NK-92 (cell line): Measurements from ENCODE around the gene RAB14.
"Not testable (repeated sequence)": the region's sequence is repeated elsewhere in the genome, so short reads cannot be mapped to it uniquely, and the experiment has no call there.

Experiments used
- DNase-seq: peaks from one replicate; lab custom pipeline; 2025; ENCODE audit not compliant: unreplicated experiment; lab: John Stamatoyannopoulos, UW

The RAB14 gene

DNA sequence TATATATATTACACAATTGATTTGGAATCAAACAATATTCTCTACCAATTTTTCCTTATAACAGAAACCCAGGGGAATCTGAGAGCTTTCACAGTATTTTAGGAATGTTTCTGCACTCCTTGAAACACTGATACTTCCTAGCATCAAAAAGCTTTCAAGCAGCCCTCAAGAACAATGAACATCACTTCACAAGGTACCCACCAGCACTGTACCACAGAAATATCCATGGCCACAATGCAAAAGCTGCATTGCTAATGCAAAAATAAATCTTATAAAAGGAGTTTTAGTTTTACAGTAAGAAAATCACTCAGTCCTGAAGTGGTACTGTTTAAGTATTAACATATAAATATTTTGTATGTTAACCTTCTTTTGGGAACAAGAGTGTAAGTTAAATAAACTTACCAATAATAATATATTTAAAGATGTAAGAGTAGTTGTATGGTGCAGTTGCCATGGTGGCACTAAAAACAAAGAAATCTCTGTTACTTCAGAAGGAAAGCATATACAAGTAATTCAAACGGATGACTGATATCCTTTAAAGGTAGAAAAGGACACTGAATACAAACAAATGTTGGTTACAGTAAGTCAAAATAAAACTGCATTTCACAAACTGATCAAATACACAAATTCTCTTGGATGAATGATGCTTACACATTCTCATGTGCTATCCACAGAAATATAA is 8.6 kb downstream of the RAB14 start:
- no peak for DNase-seq

DNA sequence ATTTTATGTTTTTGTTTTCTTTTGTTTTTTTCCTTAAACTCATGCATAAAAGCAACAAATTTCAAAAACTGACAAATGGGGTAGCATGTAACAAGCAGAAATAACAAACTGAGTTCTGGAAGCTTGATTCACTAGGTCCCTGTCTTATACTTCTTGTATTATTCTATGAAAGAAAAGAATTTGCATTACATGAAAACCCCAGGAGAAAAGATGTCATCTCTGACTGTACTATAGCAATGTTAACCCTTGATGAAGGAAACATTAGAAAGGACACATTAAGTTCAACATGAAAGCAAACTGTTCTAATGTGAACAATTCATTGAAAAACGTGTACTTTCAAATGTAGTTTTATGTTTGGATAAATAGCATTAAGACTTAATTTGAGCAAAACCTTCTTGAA is 9.2 kb downstream of the RAB14 start:
- no peak for DNase-seq

DNA sequence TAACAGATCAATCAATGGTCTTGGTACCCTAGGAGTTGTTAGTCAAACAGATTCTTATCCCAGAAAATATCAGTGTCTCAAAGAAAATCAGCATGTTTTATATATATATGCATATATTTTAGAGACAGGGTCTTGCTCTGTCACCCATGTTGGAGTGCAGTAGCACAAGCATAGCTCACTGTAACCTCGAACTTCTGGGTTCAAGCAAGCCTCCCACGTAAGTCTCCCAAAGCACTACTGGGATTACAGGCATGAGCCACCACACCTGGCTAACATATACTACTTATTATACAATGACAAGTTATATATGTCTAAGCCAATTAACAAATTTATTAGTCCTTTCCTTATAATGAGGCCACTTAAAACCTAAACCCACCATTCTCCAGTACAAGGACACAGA is 10.4 kb downstream of the RAB14 start:
- no peak for DNase-seq

DNA sequence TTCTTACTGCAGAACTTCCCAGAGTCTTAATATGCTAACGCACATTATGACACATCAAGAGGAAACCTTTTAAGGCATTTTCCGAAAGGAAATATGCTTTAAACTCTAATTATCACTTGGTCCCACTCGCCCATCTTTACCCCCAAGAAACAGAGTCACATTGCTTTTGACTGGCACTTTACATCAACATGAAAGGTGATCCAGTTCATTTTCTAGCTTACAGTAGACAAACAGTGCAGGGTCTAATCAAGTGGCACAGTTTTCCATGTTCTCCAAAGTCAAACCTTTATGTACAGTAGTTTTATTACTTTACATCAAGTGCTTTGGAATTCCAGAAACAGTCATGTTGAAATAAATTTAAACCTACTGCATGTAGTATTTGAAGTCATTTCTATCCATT is 12.0 kb downstream of the RAB14 start:
- no peak for DNase-seq

DNA sequence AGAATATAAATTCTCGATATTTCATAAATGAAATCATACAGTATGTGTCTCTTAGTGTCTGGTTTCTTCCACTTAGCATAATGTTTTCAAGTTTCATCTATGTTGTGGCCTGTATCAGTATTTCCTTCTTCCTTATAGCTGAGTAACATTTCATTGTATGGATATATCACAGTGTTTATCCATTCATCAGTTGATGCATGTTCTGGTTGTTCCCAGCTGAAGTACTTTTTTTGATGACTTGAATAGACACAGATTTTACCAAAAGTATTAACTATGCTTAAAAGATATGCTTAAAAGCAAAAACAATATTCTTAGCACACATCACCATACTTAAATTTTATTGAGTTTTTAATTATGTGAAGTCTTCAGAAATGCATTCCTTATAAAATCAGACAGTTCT is 12.7 kb downstream of the RAB14 start:
- DNase-seq: no peak

DNA sequence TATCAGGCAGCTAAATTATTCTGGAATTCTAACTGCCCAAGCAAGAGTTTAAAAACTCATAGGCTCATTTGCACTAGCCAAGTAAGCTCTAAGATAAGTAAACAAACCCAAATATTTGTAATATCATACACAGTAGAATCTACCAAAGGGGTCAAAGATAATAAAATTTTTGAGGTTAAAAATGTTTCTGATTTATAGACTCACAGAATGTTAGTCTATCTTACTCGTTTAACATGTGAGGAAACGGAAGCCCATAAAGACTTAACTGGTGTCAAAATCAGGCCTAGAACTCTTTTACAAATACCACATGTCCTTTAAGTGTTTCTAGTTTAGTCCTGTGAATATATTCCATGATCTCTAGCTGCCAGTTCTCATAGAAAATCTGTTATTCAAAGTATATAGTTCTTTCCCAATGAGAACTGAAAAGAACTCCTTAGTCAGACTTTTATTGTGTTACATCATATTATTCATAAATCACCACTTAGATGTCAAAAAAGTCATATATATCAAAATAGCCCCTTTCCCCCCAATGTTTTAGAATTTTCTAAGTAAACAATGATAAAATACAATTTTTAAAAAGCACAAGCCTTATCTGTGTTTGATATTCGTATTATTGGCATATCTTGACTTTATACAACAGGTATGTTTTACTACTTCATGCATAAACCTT is 13.9 kb downstream of the RAB14 start:
- no peak for DNase-seq

DNA sequence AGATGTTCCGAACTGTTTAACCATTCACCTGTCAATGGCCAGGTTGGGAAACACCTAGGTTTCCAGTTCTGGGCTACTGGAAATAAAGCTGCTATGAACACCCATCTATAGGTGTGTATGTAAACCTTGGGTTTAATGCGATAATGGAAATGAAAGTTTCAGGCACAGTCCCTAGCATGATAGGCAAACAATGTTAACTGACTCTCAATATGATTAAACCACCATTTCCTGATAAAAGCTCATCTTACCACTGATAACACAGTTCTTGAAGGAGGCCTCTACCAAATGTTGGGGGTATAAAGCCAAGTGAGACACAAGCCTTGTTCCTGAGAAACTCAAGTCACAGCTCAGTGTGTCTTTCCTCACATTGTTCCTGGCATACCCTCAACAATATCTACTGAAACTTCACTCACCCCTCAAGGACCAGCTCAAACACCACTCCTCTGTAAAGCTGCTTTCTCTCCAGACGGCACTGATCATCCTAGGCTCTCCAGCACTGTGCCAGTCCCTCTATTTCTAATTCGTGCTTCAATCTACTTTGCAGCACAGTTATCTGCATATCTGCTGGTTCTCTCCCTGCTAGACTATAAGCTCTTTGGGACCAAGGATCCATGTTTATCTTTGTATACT is 15.8 kb downstream of the RAB14 start:
- no peak for DNase-seq

DNA sequence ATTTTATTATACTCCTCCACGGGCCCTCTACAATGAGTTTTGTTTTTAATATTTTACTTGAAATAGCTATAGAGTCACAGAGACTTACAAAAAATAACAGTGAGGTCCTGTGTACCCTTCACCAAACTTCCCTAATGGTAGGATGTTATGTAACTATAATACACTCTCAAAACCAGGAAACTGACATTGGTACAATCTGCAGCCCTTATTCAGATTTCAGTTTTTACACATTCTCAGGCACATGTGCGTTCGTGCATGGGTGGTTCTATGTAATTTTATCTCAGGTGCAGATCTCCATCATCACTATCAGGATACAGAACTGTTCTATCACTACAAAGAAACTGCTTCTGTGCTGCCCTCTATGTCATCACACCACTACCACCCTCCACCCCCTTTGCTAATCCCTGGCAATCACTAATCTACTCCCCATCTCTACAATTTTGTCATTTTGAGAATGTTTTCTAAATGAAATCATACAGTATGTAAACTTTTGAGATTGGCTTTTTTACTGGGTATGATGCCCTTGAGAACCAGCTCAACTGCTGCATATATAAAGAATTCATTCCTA is 16.4 kb downstream of the RAB14 start:
- no peak for DNase-seq

DNA sequence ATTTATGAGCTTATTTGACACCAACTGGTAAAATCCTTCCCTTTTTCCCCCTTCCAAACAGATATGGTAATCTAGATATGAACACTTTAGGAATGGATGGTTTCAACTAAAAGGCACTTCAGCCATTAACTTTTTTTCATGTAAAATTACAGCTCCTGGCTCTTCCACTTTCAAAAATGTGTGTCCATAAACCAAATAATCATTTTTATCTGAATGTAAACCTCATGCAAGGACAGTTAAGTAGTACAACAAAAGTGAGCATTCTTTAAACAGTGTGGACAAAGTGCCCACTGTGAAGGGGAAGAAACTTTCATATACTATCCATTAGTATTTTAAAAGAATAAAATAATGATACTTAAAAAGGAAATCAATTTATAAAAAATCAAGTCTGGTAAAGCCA is 17.2 kb downstream of the RAB14 start:
- no peak for DNase-seq

DNA sequence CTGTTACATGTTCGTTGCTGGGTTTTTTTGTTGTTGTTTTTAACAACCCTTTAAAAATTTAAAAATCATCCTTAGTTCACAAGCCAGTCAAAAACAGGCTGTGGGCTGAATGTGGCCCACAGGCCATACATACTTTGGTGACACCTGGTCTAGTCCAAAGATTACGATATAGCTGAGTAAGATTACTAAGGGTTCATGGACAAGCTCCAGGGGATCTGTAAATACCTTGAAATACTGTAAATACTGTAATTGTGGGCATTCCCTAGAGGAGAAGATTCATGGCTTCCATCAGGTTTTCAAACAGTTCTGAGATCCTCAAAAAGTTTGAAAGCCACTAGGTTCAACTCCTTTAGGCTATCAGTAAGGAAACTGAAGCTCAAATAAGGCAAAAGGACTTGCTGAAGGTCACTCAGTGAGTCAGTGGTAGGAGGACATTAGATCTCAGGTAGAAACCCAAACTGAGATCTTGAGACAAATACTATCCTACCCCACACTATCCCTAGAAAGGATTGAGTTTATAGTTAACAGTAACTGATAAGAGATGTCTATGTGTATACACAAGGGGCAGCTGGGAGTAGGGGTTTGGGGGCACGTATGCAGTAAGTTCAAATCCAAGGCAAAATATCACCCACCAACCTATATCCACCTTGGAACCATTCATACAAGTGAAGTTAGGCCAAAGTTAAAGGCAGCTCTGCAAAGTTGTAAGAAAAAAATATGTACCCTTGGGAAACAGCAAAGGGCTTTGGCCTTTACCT is 17.8 kb downstream of the RAB14 start:
- no peak for DNase-seq

DNA sequence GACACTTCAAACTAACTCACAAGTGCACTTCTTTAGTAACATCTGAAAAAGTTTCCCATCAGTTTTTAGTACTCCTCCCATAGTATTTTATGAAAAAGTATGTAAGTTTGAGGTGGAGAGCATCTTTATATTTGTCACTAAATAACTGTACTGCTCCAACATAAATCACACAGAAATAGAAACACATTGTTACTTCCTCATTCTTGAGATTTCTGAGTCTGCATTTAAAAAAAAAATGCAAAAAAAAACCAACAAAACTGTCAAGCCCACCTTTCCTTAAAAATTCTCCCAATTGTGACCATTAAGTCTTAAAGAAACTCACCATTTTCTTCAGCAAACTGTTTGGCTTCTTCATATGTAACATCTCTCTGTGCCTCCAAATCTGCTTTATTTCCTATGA is 18.7 kb downstream of the RAB14 start:
- no peak for DNase-seq

DNA sequence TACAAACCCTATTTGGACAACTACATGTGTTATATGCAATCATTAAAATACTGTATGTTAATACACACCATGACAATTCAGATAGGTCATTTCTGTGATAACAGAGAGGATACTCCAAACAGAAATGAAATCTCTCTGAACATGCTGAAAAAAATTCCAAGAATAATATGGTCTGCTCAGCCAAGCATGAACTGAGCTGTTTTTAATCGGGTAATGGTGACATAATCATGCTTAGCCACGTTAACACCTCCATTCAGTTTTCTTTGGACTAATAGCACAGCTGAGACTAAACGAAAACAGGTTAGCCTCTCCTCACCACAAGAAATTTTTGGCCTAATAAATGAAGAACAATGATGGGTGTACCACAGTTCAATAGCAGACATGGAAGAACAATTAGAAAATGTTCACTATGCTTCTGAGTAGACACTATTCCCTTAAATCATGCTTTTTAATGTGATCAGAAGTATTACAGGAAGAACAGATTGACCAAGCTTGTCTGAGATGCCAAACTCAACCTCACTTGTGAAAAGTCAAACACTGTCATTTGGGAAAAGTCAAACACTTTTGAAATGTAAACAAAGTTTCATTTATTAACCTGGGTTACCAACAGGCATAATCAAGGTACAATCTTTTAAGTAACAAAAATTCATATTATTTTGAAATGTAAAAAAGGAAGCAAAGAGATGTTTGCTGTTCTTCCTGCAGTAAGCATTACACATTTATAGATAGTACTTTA is 19.4 kb downstream of the RAB14 start:
- no peak for DNase-seq

DNA sequence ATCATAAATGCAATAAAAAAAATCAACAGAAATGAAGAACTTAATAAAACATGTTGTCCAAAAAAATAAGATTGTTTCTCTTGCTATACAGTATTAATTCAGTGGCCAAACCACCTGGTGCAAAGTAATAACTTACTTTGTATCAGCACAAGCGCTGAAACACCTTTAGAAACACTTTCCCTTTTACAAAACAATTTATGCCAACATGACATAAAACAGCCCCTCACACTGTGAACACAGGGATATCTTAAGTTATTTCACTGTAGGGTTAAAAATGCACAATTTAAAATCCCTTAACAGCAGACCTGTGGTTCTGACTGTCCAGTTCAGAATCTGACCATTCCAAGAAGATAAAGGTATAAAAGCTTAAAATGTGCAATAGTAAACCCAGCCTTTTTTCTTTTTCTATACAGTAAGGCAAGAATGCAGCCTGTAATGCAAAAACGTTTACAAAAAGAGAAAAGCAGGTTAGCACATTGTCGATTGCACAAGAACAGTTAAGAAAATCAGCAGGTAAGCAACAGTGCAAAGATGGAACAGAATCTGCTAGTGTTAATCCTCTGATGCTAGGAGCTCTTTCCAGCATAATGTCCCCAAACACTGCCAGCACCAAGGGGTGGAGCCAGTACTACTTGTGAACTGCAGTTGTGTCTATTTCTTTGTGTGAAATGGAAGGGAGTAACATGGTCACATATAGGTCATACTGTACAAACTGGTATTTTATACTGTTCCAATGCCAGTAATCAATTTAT is 21.6 kb downstream of the RAB14 start:
- DNase-seq: no peak

DNA sequence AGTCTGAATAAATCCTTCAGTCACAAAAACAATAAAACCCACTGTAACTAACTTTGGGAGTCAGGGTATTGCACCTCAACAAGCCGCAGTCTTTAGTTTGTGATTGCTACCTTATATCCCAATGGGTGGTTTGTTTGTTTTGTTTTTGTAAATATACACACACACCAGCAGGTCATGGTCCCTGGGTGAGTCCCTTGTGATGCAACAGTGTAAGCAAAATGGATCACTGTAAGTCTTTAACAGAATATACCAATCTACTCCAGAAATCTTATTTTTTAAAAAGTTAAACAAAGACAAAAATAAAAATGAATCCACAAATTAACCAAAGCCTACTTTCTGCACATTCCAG is 22.3 kb downstream of the RAB14 start:
- DNase-seq: not testable (repeated sequence)

DNA sequence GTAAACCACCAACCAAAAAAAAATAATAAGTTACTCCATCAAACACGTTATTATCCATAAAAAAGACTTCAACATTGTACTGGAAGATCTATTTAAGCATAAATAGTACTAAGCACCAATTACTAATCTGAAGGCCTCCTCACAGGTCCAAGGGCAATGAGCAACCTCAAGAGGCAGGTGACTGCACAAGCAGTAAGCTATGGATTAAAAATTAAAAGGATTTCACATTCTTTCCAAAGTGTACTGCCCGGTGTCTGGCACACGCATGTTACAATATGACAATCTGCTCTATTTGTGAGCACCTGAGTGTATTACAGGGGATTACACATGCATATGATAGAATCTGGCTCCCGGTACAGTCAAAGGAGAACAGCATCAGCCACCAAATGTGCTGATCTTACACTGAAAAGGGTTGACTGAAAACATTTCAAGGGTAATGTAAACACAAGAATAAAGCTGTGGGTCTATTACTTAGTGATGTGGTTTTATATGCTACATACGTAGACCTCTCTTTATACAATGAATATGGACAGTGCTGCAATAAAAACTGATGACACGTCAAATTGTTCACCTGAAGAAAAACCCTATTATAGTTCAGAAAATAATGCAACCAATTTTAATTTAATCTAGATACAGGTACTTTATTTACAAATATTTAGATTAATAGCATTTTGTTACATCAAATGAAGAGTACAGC is 22.8 kb downstream of the RAB14 start:
- DNase-seq: no peak

DNA sequence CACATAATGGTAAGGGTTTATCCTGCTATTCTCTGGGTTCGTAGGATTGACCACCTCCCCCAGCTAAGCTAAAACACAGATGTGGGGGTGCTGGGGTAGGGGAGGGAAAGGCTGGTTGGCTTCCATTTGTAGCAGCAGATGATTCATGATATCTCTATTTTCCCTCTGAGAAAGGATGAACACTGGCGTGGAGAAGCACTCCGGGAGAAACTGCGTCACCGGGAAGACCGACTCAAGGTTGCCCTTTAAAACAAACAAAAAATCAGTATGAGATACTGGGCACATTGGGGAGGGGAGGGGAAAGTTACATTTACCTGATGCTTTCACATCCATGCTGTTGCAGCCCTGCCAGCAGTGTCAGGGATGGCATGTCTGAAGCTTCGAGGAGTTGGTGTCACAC is 28.2 kb downstream of the RAB14 start:
- DNase-seq: no peak

DNA sequence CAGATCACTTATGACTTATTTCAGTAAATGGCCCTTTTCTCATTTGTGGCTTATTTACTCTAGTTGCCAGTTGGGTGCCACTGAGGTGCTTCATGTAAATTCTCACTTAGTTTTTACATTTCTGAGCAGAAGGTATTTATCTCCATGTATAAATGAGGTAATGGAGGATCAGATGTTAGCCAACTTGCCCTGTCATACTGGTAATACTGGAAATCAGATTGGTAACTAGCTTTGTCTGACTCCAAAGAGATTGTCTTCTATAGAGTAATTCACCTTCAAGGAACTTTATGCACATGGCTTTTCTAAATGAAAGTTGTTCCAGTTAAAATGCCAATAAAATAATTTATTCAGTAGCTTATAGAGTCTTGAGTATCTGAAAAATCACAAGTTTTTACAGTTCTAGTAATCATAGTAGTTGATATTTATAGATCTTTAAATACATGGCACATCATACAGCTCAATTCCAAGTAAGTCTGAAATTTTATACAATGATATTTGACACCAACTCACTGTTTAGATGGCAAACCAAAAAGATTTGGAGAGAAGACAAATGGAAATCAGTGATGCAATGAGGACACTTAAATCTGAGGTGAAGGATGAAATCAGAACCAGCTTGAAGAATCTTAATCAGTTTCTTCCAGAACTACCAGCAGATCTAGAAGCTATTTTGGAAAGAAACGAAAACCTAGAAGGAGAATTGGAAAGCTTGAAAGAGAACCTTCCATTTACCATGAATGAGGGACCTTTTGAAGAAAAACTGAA is 28.8 kb downstream of the RAB14 start:
- no peak for DNase-seq

DNA sequence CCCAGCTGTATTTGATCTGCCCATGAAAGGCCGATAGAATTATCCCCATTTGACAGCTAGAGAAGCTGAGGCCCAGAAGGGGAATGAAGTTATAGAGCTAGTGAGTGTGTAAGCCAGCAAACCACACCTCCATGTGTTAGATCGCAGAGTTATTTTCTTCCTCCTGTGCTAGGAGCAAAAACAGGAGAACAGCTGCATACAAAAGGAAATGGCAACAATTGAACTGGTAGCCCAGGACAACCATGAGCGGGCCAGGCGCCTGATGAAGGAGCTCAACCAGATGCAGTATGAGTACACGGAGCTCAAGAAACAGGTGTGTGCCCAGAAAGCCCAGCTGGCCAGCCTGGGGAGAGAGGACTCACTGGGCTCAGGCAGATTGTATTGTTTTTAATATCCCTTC is 30.4 kb downstream of the RAB14 start:
- no peak for DNase-seq

DNA sequence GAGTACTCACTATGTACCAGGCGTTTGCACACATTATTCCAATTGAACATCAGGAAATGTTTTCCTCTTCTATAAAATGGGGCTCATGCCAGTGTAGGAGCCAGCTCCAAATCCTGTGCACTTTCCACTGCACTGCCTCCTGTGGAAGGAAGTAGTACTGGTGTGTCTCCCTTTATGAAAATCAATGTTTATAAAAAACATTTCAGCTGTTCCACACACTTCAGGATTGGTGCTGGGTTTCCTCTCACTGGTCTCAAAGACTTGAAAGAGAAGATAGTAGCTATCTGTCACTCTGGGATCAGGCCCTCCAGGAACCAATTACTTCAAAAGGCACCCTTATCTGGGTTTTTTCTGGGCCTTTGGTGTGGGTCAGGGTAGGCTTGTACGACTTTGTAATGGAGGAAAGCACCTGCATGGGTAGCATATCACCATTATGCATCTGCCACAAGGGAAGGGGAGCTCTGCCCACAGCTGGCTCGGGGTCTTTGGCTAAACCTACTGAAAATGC is 32.5 kb downstream of the RAB14 start:
- DNase-seq: no peak
